GM21528 (cell line): Measurements from ENCODE around the gene TRAPPC2.
"Not testable (repeated sequence)": the region's sequence is repeated elsewhere in the genome, so short reads cannot be mapped to it uniquely, and the experiment has no call there.

Experiments used
- ATAC-seq: cut with Tn5 transposase; IDR thresholded peaks from one replicate; pipeline ENCODE4 v1.9.1; 2021; ENCODE audit warnings: mild to moderate bottlenecking, moderate library complexity; ENCODE audit not compliant: unreplicated experiment, low FRiP score

The TRAPPC2 gene

DNA sequence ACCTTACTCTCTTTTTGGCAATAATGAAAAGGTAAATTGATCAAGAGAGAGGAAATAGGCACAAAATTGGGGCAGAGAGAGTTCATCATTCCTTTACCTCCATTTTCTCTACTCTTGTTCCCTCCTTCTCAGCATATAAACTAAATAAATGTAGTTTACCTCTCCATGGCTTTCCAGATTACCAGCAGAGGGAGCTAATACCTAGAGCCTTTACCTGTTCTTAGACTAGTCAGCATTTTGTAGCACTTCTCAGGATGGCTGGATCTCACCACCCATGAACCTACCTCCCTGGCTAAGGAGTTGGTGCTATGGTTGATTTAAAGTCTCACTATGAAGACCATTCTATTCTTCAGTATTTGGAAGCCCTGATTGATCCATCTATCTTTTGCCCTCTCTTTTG, 15.8 kb upstream of the TRAPPC2 start:
- ATAC-seq = no peak

- ATAC-seq = no peak
Measured at GRCh38 chrX:13748486-13748885, 14.1 kb upstream of the TRAPPC2 start.

- ATAC-seq = no peak
Measured at GRCh38 chrX:13747836-13748235, 13.4 kb upstream of the TRAPPC2 start.

DNA sequence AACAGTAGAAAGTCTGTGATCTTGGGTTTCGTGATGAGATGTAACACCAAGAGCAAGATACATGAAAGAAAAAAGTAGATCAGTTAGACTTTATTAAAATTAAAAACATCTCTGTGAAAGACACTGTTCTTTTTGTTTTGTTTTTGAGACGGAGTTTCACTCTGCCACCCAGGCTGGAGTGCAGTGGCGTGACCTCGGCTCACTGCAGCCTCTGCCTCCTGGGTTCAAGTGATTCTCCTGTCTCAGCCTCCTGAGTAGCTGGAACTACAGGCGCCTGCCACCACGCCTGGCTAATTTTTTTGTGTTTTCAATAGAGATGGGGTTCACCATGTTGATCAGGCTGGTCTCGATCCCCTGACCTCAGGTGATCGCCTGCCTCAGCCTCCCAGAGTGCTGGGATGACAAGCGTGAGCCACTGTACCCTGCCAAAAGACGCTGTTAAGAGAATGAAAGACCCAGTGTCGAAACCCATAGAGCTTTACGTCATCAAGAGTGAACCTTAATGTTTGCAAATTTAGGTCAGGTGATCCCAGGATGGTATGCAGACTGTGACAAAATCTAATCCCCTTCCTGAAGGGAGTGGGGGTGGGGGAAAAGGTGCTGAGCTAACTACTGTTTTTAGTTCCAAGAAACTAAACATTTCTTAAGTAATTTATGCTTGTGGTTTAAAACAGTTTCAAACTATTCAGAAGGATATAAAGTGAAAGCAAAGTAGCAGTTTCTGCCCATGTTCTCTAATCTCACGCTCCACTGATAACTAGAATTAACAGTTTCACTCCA, 8.2 kb upstream of the TRAPPC2 start:
- peak; percentile 95 for ATAC-seq

GRCh38 chrX:13741695-13742094, 7.3 kb upstream of the TRAPPC2 start:
- ATAC-seq = no peak

GRCh38 chrX:13733506-13733905, 914 bp downstream of the TRAPPC2 start:
- no peak for ATAC-seq

DNA sequence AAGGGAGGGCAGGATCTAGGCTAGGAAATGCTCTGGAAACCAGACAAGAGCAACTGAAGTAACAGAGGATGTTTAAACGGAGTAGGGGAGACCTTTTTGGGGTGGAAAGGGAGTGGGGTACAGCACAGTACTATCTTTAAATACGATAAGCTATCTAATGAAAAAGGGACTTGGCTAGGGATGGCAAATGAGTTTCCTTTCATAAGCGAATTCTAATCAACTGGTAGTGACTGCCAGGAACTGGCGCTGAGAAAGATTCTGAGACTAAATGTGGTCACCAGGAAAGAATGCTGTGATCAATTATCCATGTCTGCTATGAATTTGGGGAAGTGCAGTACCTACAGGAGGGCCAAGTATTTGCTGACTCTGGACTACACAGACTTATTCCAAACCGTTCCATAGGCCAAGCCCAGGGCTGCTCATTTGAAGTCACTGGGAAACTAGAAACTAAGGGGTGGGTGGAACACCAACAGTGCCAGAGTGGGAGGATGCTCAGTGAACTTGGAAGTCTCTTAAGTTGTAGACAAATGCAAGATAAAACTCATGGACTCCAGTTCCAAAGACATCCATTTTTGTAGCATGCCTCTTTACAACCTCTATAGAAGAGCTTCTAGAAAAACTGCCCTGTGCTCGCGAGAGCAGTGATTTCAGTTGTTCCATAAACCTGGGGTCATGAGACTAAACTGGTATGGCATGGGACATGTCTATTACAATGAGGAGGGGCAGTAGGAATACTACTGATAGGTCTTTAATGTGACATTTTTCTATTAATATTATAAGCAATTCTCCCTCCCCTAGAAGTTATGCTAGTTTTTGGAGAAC, 2.0 kb downstream of the TRAPPC2 start:
- no peak for ATAC-seq

DNA sequence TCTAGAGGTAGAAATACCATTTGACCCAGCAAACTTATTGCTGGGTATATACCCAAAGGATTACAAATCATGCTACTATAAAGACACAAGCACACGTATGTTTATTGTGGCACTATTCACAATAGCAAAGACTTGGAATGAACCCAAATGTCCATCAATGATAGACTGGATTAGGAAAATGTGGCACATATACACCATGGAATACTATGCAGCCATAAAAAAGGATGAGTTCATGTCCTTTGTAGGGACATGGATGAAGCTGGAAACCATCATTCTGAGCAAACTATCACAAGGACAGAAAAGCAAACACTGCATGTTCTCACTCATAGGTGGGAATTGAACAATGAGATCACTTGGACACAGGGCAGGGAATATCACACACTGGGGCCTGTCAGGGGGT, 3.9 kb downstream of the TRAPPC2 start:
- ATAC-seq = not testable (repeated sequence)

GRCh38 chrX:13726583-13726982, 7.8 kb downstream of the TRAPPC2 start:
- not testable (repeated sequence) for ATAC-seq

DNA sequence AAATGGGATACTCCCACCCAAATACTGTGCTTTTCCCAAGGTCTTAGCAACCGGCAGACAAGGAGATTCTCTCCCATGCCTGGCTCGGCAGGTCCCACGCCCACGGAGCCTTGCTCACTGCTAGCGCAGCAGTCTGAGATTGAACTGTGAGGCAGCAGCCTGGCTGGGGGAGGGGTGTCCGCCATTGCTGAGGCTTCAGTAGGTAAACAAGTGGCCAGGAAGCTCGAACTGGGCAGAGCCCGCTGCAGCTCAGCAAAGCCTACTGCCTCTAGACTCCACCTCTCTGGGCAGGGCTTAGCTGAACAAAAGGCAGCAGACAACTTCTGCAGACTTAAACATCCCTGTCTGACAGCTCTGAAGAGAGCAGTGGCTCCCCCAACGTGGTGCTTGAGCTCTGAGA, 9.5 kb downstream of the TRAPPC2 start:
- ATAC-seq = not testable (repeated sequence)

DNA sequence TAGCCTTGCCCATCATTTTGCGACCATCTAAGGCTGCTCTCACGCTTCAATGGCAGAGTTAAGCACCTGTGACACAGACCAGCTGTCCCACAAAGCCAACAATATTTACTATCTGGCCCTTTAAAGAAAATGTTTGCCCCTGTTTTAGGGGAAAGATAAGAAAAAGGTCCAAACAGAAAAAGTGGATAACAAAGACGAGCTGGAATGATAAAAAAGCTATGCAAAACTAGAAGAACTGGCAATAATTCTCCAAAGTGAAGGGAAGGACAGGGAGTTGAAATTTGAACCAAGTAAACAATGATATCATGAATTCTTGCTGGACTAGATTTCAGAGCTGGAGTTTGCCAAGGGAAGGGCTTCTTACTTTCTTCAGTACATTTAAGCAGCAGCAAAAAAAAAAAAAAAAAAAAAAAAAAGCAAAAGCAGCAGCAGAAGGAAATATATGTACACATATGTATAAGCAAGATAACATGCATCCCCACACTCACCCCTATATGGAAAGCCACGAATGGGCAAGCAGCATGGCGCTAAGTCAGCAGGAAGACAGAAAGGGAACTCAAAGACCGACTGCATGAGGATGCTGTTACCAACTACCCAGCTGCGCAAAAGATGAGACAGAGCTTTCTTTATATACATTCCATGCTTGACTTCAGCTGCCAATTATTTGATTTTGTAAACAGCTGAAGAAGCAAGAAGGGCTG, 12.5 kb downstream of the TRAPPC2 start:
- no peak for ATAC-seq

- no peak for ATAC-seq
Measured at GRCh38 chrX:13721371-13721770, 13.0 kb downstream of the TRAPPC2 start.

DNA sequence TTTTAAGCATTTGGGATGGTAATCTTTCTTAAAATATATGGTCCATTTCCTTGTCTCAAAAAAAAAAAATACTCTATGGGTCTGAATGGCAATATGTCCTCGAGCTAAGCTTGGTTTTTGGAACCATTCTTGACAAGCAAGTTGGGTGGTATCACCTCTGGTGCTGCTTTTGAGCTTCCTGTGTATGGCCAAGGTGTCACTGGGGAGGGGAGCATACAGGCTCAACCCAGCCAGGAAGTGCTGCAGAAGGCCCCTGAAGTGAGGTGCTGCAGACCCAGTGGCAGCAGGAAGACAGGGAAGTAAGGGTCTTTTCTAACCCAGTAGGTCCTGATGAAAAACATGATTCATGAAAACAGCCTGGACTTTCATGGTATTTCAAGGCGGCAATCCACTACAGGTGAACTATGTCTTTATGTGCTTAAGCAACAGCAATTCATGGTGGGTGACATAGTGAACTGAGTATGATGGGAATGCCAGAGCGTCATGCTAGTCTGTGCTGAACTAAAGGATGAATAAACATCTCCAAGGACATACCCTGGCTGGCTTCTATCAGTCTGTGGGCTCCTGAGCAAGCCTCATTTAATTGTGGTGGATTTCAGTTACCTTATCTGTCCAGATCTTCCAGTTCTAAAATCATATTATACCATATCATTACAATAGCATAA, 15.1 kb downstream of the TRAPPC2 start:
- no peak for ATAC-seq

DNA sequence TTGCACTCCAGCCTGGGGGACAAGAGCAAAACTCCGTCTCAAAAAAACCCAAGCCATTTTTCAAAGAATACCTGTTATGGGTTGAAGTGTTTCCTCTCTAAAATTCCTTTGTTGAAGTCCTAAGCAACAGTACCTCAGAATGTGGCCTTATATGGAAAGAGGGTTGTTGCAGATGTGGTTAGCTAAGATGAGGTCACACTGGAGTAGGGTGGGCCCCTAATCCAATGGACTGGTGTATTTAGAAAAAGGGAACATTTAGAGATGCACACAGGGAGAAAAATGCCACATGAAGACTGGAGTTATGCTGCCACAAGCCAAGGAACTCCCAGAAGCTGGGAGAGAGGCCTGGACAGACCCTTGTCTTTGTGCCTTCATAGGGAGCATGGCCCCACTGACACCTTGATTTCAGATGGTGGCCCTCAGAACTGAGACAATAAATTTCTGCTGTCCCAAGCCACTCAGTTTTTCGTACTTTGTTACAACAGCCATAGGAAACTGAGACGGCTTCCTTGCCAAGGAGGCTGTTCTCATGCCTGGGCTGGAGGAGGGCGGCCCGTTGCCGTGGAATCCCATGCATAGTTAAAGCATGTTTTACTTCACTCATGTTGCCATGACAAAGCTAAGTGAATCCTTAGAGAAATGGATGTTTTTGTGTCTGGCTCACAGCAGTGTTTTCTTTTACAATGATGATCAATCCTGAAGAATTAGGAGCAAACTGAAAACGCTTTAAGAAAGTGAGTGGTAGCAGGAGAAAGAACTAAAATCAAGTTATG, 16.5 kb downstream of the TRAPPC2 start:
- ATAC-seq = no peak

GRCh38 chrX:13716905-13717304, 17.5 kb downstream of the TRAPPC2 start:
- no peak for ATAC-seq

GRCh38 chrX:13716455-13716854, 18.0 kb downstream of the TRAPPC2 start:
- ATAC-seq = no peak

DNA sequence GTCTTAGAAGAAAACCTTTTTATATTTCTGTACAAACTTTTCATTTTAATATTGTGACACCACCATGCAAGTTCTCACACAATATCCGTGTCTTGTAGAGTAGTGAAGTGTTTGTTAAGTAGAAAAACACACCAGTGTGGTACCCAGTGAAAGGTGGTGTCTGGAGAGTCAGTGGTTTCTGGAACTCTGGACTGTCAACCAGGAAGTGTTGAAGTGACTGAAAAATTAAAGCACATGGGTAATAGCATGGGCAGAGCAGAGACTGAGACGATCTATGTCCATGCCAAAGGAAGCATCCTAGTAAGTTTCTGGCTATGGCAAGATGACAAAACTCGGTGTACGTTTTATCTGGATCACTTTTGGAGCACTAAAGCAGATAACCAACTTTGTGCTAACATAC, 23.3 kb downstream of the TRAPPC2 start:
- no peak for ATAC-seq

- no peak for ATAC-seq
Measured at GRCh38 chrX:13703589-13703988, 30.8 kb downstream of the TRAPPC2 start.

GRCh38 chrX:13703135-13703534, 31.3 kb downstream of the TRAPPC2 start:
- ATAC-seq = no peak
